Cardiac muscle cell (in vitro differentiated cells and primary cell): ENCODE results near the gene GPAT3. TPM values are rescaled to one million over a fixed set of nuclear protein-coding genes. Genes with fewer than 3 reads are reported as not detected.
"Not testable (repeated sequence)": the region's sequence is repeated elsewhere in the genome, so short reads cannot be mapped to it uniquely, and the experiment has no call there.

Experiments used
- DNase-seq, 2 donors: peaks; one replicate each; pipeline versions ENCODE4 v3.0.0 to v3.0.0-alpha.2; 2010 to 2017; ENCODE audit warnings: low read depth in 1 of 2, low spot score in 1 of 2
- H3K27ac ChIP-seq: fragments of 200-600 bp; sonication (generic); 2 replicates; pipeline ENCODE4 v1.5.1; 2016
- H3K27me3 ChIP-seq: fragments of 200-600 bp; sonication (generic); 2 replicates; pipeline ENCODE4 v1.6.0; 2016; ENCODE audit warnings: control low read depth
- H3K36me3 ChIP-seq: fragments of 200-600 bp; sonication (generic); 2 replicates; pipeline ENCODE4 v1.5.1; 2016; ENCODE audit warnings: control low read depth
- H3K4me1 ChIP-seq: fragments of 200-600 bp; sonication (generic); 2 replicates; pipeline ENCODE4 v1.8.1; 2017; ENCODE audit warnings: low read depth, mild to moderate bottlenecking, mixed run types
- H3K4me3 ChIP-seq: fragments of 200-600 bp; sonication (generic); 2 replicates; pipeline ENCODE4 v1.5.1; 2016; ENCODE audit warnings: mild to moderate bottlenecking
- H3K9me3 ChIP-seq: fragments of 200-600 bp; sonication (generic); 2 replicates; pipeline ENCODE4 v1.5.1; 2017; ENCODE audit warnings: low read depth, mild to moderate bottlenecking, control low read depth
- CTCF ChIP-seq: IDR thresholded peaks from 2 replicates; pipeline ENCODE4 v1.5.1; 2012; ENCODE audit warnings: low read depth, mild to moderate bottlenecking, low read length
- polyA plus RNA-seq: library from polyadenylated mRNA; unstranded; fragments of >200 nt; fragmentation: Nextera tagmentation; extraction: Ambion mirVana; gene quantifications from 2 replicates; pipeline ENCODE4 v1.2.1, GENCODE V29; 2016
- total RNA-seq: library from RNA; depleted of rRNA; stranded (reverse); fragments of >200 nt; gene quantifications from 2 replicates; pipeline ENCODE4 v1.2.3, GENCODE V29; 2016

The GPAT3 gene
- total and polyA plus RNA-seq, 2 experiments from 2014 or later: 2.3 to 5.1 TPM

DNA sequence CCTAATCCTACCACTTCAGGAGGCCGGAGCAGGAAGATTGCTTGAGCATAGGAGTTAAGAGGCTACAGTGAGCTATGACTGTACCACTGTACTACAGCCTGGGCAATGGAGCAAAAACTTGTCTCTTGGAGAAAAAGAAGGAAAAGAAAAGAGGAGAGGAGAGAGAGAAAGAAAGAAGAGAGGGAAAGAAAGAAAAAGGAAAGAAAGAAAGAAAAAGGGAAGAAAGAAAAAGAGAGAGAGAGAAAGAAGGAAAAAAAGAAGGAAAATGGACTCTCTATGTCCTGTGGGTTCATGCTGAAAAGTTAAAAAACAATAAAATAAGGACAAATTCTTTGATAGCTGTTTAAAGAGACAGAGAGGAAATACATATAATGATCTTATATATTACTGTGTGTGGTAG lies 37.7 kb upstream of the GPAT3 start:
- no peaks in the 10 kb centered on the region for H3K36me3 ChIP-seq
- H3K9me3 ChIP-seq: no peaks in the 10 kb centered on the region
- TF ChIP-seq CTCF: no peak
- peak overlapping the region; percentile 86 for H3K27ac ChIP-seq
- H3K4me3 ChIP-seq: no peak overlapping the region
- H3K27me3 ChIP-seq: no peaks in the 10 kb centered on the region
- DNase-seq: no peak
- peaks cover 11% of the 10 kb centered on the region for H3K4me1 ChIP-seq

DNA sequence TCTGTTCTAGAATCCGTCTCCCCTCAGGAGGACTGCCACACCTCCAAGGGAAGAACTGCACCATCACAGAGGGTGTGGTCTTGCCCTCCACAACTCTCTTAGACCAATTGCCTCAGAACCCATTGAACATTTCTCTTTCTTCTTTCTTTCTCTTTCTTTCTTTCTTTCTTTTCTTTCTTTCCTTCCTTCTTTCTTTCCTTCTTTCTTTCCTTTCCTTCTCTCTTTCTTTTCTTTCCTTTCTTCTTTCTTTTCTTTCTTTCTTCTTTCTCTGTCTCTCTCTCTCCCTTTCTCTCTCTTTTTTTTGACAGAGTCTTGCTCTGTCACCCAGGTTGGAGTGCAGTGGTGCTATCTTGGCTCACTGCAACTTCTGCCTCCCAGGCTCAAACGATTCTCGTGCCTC lies 34.2 kb upstream of the GPAT3 start:
- not testable (repeated sequence) for H3K9me3 ChIP-seq, H3K36me3 ChIP-seq, DNase-seq, H3K27ac ChIP-seq, H3K27me3 ChIP-seq, H3K4me3 ChIP-seq, H3K4me1 ChIP-seq

- H3K36me3 ChIP-seq: no peaks in the 10 kb centered on the region
- no peak overlapping the region for H3K4me3 ChIP-seq
- no peaks in the 10 kb centered on the region for H3K27me3 ChIP-seq
- H3K27ac ChIP-seq: no peak overlapping the region
- no peak for DNase-seq
- no peaks in the 10 kb centered on the region for H3K4me1 ChIP-seq
- no peak for TF ChIP-seq CTCF
- no peaks in the 10 kb centered on the region for H3K9me3 ChIP-seq
Measured at GRCh38 chr4:83503974-83504373, 31.9 kb upstream of the GPAT3 start.

DNA sequence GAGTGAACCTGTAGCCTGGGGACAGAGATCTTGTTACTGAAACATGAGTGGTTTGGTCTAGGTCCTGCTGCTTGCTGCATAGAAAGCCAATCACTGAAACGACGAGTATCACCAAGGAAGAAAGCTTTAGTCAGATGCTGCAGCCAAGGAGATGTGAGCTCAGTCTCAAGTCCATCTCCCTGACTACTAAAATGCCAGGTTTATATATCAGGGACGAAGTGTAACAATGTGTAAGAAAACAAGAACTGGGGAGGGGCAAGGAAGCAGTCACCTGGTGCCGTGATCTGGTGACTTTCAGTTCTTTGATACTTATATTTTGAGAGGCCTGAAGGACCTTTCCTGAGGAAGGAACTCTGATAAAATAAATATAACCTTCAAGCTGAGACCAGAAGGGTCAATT lies 31.4 kb upstream of the GPAT3 start:
- DNase-seq: no peak
- H3K36me3 ChIP-seq: no peaks in the 10 kb centered on the region
- H3K27me3 ChIP-seq: no peaks in the 10 kb centered on the region
- H3K4me1 ChIP-seq: no peaks in the 10 kb centered on the region
- no peak overlapping the region for H3K4me3 ChIP-seq
- H3K27ac ChIP-seq: no peak overlapping the region
- TF ChIP-seq CTCF: no peak
- H3K9me3 ChIP-seq: no peaks in the 10 kb centered on the region

DNA sequence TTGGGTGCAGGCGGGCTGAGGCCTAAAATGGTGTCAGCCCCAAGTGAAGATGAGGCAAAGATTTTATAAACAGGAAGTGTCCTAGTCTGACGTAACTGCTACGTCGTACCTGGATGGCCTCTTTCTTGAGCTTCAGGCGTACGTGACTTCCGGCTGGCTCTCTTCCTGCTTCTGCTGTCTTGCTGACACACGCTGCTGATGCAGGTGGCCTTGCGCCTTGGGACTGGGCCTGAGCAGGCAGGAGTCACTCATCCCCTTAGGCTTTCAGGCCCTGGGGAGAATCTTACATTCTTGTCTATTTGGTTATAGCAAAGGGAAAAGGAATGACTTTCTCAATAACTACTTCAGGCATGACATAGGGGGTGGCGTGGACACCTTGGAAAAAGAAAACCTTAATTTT lies 30.9 kb upstream of the GPAT3 start:
- Histone ChIP-seq H3K4me1 (no peaks in the 10 kb centered on the region), H3K27me3 (no peaks in the 10 kb centered on the region), H3K9me3 (no peaks in the 10 kb centered on the region), H3K27ac (no peak overlapping the region), H3K4me3 (no peak overlapping the region), H3K36me3 (no peaks in the 10 kb centered on the region)
- no peak for DNase-seq
- no peak for TF ChIP-seq CTCF

- H3K4me1 ChIP-seq, H3K9me3 ChIP-seq, H3K27me3 ChIP-seq, H3K27ac ChIP-seq, H3K36me3 ChIP-seq, H3K4me3 ChIP-seq: not testable (repeated sequence)
- DNase-seq: peak; percentile 28 to 76
- TF ChIP-seq CTCF: peak; percentile 65
Measured at GRCh38 chr4:83509156-83509585, 26.7 kb upstream of the GPAT3 start.
